Vein endothelial cell (primary cell): Measurements from ENCODE around the gene BCL2L13. TPM values are rescaled to one million over a fixed set of nuclear protein-coding genes. Genes with fewer than 3 reads are reported as not detected.

ENCODE experiments used
- small RNA-seq: library from RNA; depleted of rRNA; stranded (forward); fragments of <200 nt; gene quantifications from one replicate; pipeline ENCODE3, GENCODE V24; 2012
- total RNA-seq: library from RNA; depleted of rRNA; stranded (reverse); fragments of >200 nt; gene quantifications from 2 replicates; pipeline ENCODE4 v1.2.3, GENCODE V29; 2012

The BCL2L13 gene
- total RNA-seq, result 56.3 and 83.0 TPM in 2 replicates

GRCh38 chr22:17638432-17639246 is at the start of gene BCL2L13:
Gene BCL2L13, plus strand, starts transcription at chr22:17638757. Its CDS starts 16,955 bp downstream, at chr22:17655712.

GRCh38 chr22:17628406-17629172 is 10.0 kb upstream of the BCL2L13 start, which contains the start of gene ATP6V1E1:
Gene ATP6V1E1, minus strand, starts transcription at chr22:17628749. Its CDS starts 114 bp downstream, at chr22:17628635.

GRCh38 chr22:17774206-17774925 is 135.8 kb downstream of the BCL2L13 start, which contains the start of gene BID:
Gene BID, minus strand, starts transcription at chr22:17774469. Its CDS starts 24,353 bp downstream, at chr22:17750116.

Small RNA genes within 50 kb of the gene (small RNA-seq; reads per million reads assigned to genes)
- not detected for gene MIR3198-1

Other genes with a start within 250 kb of the BCL2L13 start
- not detected in 2 replicates for gene SLC25A18, start 75.3 kb upstream of the BCL2L13 start, total RNA-seq
- 122 and 133 TPM in 2 replicates for gene ATP6V1E1, start 10.0 kb upstream of the BCL2L13 start, total RNA-seq
- gene BID, start 135.7 kb downstream of the BCL2L13 start, total RNA-seq, result 53.9 TPM in 2 replicates